ENCODE data around the gene PKD2L1. TPM values are rescaled to one million over a fixed set of nuclear protein-coding genes. Genes with fewer than 3 reads are reported as not detected.

PKD2L1 gene
- total RNA-seq, 1 experiment from 2014 or later, result not detected

- no peak for ATAC-seq
Observed at GRCh38 chr10:100287756-100288155, 42.3 kb downstream of the PKD2L1 start.

More at GRCh38 chr10:100287756-100288155, 42.3 kb downstream of the PKD2L1 start:
- in situ Hi-C loops (cut with HindIII; ENCODE audit: low pct_unique_long_range_greater_than_20kb, low sequenced_read_pairs), result no loop called here
- no peaks in the 10 kb centered on the region; the same call in 1 of the 2 replicates for H3K36me3 ChIP-seq (ENCODE audit: control insufficient read depth, insufficient read depth, low read length)
- H3K4me3 ChIP-seq (ENCODE audit: low read depth in 2 of 2, low read length in 2 of 2), result no peak overlapping the region
- intact Hi-C loops (cut with micrococcal nuclease; ENCODE audit: unreplicated experiment), result no loop called here
- peaks cover 13% of the 10 kb centered on the region for H3K4me1 ChIP-seq (ENCODE audit: control insufficient read depth, insufficient read depth, low read length)
- ChIA-PET CTCF (no interaction called here), POLR2A (interaction anchor here (0.6 kb wide), 1 partner anchor 460 kb away, joined by 7 read pairs; no protein-coding TSS in a partner anchor)
- TF ChIP-seq CTCF (IDR thresholded peaks at IDR 0.05) (no peak), SIN3A (IDR thresholded peaks at IDR 0.05; ENCODE audit: borderline replicate concordance, insufficient read depth, low read depth, low read length) (no peak), POLR2AphosphoS5 (IDR thresholded peaks at IDR 0.05; ENCODE audit: low read depth, low read length) (no peak), REST (IDR thresholded peaks at IDR 0.05; ENCODE audit: insufficient read depth in 1 of 2, low read depth in 2 of 2, low read length in 1 of 2) (no peak), TCF7L2 (IDR thresholded peaks at IDR 0.05; ENCODE audit: low read depth, low read length) (no peak)
- DNase-seq (ENCODE audit: low read depth, low spot score), result no peak
- H3K27me3 ChIP-seq (ENCODE audit: control insufficient read depth, insufficient read depth, low read length), result peaks cover 6% of the 10 kb centered on the region
- no TSS peak for BruUV-seq (replicated peaks)
- no peak overlapping the region for H3K27ac ChIP-seq (ENCODE audit: low read length)
- H3K9me3 ChIP-seq (ENCODE audit: control insufficient read depth, insufficient read depth, low read depth, low read length), result no peaks in the 10 kb centered on the region

Data from Panc1 (cell line).